NCI-H1092 treated with DMSO at 0.1 percent for 48 hours (cell line): ENCODE data around the gene GPR132.
"Not testable (repeated sequence)": the region's sequence is repeated elsewhere in the genome, so short reads cannot be mapped to it uniquely, and the experiment has no call there.

Experiments used
- DNase-seq: peaks from one replicate; lab custom pipeline; 2025; lab: John Stamatoyannopoulos, UW

GPR132 gene

GRCh38 chr14:105065280-105066228 lies at the start of gene GPR132:
TSS of gene GPR132 (minus strand) at chr14:105065430. CDS start at chr14:105055420, 10,010 bp downstream.
- no peak for DNase-seq

GRCh38 chr14:105109243-105109642 lies 44.0 kb upstream of the GPR132 start:
- not testable (repeated sequence) for DNase-seq

- no peak for DNase-seq
These were observed 43.3 kb upstream of the GPR132 start for GRCh38 chr14:105108516-105108864.

- DNase-seq: no peak
These were observed 42.7 kb upstream of the GPR132 start for GRCh38 chr14:105107781-105108515.

GRCh38 chr14:105107351-105107750 lies 42.1 kb upstream of the GPR132 start:
- no peak for DNase-seq

GRCh38 chr14:105105158-105105557 lies 39.9 kb upstream of the GPR132 start:
- no peak for DNase-seq

GRCh38 chr14:105102893-105103292 lies 37.7 kb upstream of the GPR132 start:
- no peak for DNase-seq

- no peak for DNase-seq
These were observed 37.2 kb upstream of the GPR132 start for GRCh38 chr14:105102361-105102870.

- DNase-seq: no peak
These were observed 35.7 kb upstream of the GPR132 start for GRCh38 chr14:105100910-105101309.

- DNase-seq: no peak
These were observed 34.5 kb upstream of the GPR132 start for GRCh38 chr14:105099778-105100177.

- no peak for DNase-seq
These were observed 33.1 kb upstream of the GPR132 start for GRCh38 chr14:105098316-105098715.

- DNase-seq: no peak
These were observed 32.5 kb upstream of the GPR132 start for GRCh38 chr14:105097794-105098127.

GRCh38 chr14:105096206-105096875 lies 31.1 kb upstream of the GPR132 start:
- DNase-seq: no peak

GRCh38 chr14:105095236-105095805 lies 30.1 kb upstream of the GPR132 start:
- DNase-seq: no peak

GRCh38 chr14:105094193-105094907 lies 29.1 kb upstream of the GPR132 start:
- DNase-seq: no peak

- DNase-seq: no peak
These were observed 28.4 kb upstream of the GPR132 start for GRCh38 chr14:105093431-105094192.

GRCh38 chr14:105093038-105093430 lies 27.8 kb upstream of the GPR132 start:
- DNase-seq: no peak

GRCh38 chr14:105092171-105093037 lies 27.2 kb upstream of the GPR132 start:
- no peak for DNase-seq

GRCh38 chr14:105091517-105092170 lies 26.4 kb upstream of the GPR132 start:
- no peak for DNase-seq
